ENCODE results near the gene CAVIN1.
"Not testable (repeated sequence)": the region's sequence is repeated elsewhere in the genome, so short reads cannot be mapped to it uniquely, and the experiment has no call there.

Gene CAVIN1

DNA sequence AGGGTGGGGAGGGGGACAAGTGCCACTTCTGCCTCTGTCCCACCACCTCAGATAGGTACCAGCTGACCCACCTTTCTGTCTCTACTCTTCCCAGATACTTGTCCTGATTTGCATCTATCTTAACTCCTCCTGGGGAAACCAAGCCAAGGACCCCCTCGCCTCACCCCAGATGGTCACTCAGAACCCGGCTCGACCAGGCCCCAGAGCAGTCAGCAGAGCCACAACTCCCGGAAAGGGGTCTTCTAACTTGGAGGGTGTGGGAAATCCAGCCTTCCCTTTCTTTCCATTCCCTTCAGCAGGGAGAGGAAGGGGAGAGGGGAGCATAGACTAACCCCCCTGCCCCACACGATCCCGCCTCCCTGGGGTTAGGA lies 1.9 kb downstream of the CAVIN1 start:
- peaks cover 13% of the 10 kb centered on the region for H3K27me3 ChIP-seq (ENCODE audit: insufficient read depth, low read length, poor library complexity)
- no peaks in the 10 kb centered on the region for H4K20me1 ChIP-seq (ENCODE audit: insufficient read depth, low read length)
- H3K4me1 ChIP-seq (ENCODE audit: insufficient read depth, low read length), result no peaks in the 10 kb centered on the region
- no peak for DNase-seq
- no peak for ATAC-seq (ENCODE audit: insufficient read depth, low read depth)
- no peak overlapping the region for H3K4me2 ChIP-seq (ENCODE audit: insufficient read depth, low read length)
- H3K9ac ChIP-seq (ENCODE audit: low read depth, low read length), result no peak overlapping the region
- H3K79me2 ChIP-seq (ENCODE audit: insufficient read depth, low read length), result no peaks in the 10 kb centered on the region
- TF ChIP-seq, protein P1, sequence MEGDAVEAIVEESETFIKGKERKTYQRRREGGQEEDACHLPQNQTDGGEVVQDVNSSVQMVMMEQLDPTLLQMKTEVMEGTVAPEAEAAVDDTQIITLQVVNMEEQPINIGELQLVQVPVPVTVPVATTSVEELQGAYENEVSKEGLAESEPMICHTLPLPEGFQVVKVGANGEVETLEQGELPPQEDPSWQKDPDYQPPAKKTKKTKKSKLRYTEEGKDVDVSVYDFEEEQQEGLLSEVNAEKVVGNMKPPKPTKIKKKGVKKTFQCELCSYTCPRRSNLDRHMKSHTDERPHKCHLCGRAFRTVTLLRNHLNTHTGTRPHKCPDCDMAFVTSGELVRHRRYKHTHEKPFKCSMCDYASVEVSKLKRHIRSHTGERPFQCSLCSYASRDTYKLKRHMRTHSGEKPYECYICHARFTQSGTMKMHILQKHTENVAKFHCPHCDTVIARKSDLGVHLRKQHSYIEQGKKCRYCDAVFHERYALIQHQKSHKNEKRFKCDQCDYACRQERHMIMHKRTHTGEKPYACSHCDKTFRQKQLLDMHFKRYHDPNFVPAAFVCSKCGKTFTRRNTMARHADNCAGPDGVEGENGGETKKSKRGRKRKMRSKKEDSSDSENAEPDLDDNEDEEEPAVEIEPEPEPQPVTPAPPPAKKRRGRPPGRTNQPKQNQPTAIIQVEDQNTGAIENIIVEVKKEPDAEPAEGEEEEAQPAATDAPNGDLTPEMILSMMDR (IDR thresholded peaks at IDR 0.05; ENCODE audit: borderline replicate concordance, extremely low read depth, low read length, poor library complexity, severe bottlenecking), result no peak
- TF ChIP-seq EZH2 (IDR thresholded peaks at IDR 0.05; ENCODE audit: borderline replicate concordance, low read depth, low read length, severe bottlenecking), result no peak
- H3K4me3 ChIP-seq (ENCODE audit: low read depth in 1 of 2, low read length in 2 of 2), result no peak overlapping the region
- H3K36me3 ChIP-seq (ENCODE audit: insufficient read depth, low read length), result no peaks in the 10 kb centered on the region
- H3K27ac ChIP-seq (ENCODE audit: low read length), result no peak overlapping the region
- no peaks in the 10 kb centered on the region for H3K9me3 ChIP-seq (ENCODE audit: insufficient read depth, low read length, severe bottlenecking)
- H2AFZ ChIP-seq (ENCODE audit: low read depth, low read length), result no peak overlapping the region

DNA sequence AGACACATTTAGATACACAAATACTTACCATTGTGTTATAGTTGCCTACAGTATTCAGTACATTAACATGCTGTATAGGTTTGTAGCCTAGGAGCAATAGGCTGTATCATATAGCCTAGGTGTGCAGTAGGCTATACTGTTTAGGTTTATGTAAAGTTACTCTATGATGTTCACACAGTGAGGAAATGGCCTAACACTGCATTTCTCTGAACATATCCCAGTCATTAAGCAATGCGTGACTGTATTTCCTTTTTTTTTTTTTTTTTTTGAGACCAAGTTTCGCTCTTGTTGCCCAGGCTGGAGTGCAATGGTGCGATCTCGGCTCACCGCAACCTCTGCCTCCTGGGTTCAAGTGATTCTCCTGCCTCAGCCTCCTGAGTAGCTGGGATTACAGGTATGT lies 5.1 kb downstream of the CAVIN1 start:
- not testable (repeated sequence) for H3K4me2 ChIP-seq (ENCODE audit: insufficient read depth, low read length); H3K27ac ChIP-seq (ENCODE audit: low read length); H3K9ac ChIP-seq (ENCODE audit: low read depth, low read length); H2AFZ ChIP-seq (ENCODE audit: low read depth, low read length); H3K4me3 ChIP-seq (ENCODE audit: low read depth in 1 of 2, low read length in 2 of 2); H3K79me2 ChIP-seq (ENCODE audit: insufficient read depth, low read length); H3K9me3 ChIP-seq (ENCODE audit: insufficient read depth, low read length, severe bottlenecking); H4K20me1 ChIP-seq (ENCODE audit: insufficient read depth, low read length); H3K36me3 ChIP-seq (ENCODE audit: insufficient read depth, low read length); ATAC-seq (ENCODE audit: insufficient read depth, low read depth); DNase-seq
- Histone ChIP-seq H3K4me1 (ENCODE audit: insufficient read depth, low read length) (peaks cover 17% of the 10 kb centered on the region), H3K27me3 (ENCODE audit: insufficient read depth, low read length, poor library complexity) (peaks cover 13% of the 10 kb centered on the region)

DNA sequence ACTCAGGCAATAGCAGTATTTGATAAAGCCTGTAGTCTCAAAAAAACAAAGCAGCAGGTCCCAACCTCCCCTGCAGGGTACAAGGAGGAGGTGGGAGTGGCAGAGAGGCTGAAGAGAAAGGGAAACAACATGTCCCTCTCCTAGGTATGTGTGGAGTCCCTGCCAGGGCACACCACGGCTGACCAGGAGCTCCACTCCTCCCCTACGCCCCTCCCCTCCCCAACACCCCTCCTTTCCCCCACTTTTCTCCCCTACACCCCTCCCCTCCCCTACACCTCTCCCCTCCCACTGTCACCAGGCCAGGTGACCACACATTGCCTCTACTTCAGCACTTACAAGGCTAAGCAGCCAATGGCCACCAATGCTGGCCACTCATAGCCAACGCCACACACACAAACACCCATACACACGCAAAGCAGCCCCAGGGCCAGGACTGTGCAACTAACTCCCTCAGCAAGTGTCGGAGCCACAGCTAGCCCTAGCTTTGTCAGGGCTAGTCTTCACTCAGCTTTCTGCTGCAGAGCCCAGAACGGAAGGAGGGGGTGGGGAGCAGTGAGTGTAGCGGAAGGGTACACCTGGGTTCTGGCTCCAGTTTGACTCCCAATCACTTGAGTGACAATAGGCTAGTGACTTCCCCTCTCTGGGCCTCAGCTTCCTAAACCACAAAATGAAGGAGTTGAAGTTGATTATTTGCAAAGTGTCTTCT lies 8.2 kb downstream of the CAVIN1 start:
- Histone ChIP-seq H3K9me3 (ENCODE audit: insufficient read depth, low read length, severe bottlenecking) (no peaks in the 10 kb centered on the region), H3K4me3 (ENCODE audit: low read depth in 1 of 2, low read length in 2 of 2) (peak overlapping the region in 1 of 2 experiments; percentile 17; a peak in 1 of 4 replicates), H2AFZ (ENCODE audit: low read depth, low read length) (peak overlapping the region; percentile 53), H4K20me1 (ENCODE audit: insufficient read depth, low read length) (no peaks in the 10 kb centered on the region), H3K9ac (ENCODE audit: low read depth, low read length) (peak overlapping the region; percentile 23), H3K4me1 (ENCODE audit: insufficient read depth, low read length) (peaks cover 17% of the 10 kb centered on the region), H3K36me3 (ENCODE audit: insufficient read depth, low read length) (no peaks in the 10 kb centered on the region), H3K27ac (ENCODE audit: low read length) (peak overlapping the region; percentile 65), H3K79me2 (ENCODE audit: insufficient read depth, low read length) (no peaks in the 10 kb centered on the region), H3K27me3 (ENCODE audit: insufficient read depth, low read length, poor library complexity) (peaks cover 5% of the 10 kb centered on the region), H3K4me2 (ENCODE audit: insufficient read depth, low read length) (peak overlapping the region; percentile 56)
- TF ChIP-seq, protein P1 (IDR thresholded peaks at IDR 0.05; ENCODE audit: borderline replicate concordance, extremely low read depth, low read length, poor library complexity, severe bottlenecking), result no peak
- TF ChIP-seq EZH2 (IDR thresholded peaks at IDR 0.05; ENCODE audit: borderline replicate concordance, low read depth, low read length, severe bottlenecking), result no peak
- peak; percentile 99 for ATAC-seq (ENCODE audit: insufficient read depth, low read depth)
- peak; percentile 90 for DNase-seq

DNA sequence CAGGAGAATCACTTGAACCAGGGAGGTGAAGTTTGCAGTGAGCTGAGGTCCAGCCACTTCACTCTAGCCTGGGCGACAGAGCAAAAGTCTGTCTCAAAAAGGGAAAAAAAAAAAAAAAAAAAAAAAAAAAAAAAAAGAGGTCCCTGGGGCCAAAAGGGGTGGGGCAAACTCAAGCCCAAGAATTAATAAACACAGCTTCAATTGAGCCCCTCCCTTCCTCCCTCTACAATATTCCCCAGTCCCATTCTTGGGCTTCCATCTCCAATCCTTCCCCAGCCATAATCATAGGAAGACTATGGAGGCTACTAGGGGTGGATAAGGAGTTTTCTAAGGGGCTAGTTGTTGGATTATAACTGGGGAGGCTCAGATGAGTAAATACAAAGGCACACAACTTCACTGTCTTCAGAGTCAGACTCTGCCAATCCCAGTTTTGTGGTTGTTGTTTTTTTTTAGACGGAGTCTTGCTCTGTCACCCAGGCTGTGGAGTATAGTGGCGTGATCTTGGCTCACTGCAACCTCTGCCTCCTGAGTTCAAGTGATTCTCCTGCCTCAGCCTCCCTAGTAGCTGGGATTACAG lies 9.5 kb downstream of the CAVIN1 start:
- TF ChIP-seq EZH2 (IDR thresholded peaks at IDR 0.05; ENCODE audit: borderline replicate concordance, low read depth, low read length, severe bottlenecking), result no peak
- TF ChIP-seq, protein P1 (IDR thresholded peaks at IDR 0.05; ENCODE audit: borderline replicate concordance, extremely low read depth, low read length, poor library complexity, severe bottlenecking), result no peak
- Histone ChIP-seq H3K79me2 (ENCODE audit: insufficient read depth, low read length) (no peaks in the 10 kb centered on the region), H3K27me3 (ENCODE audit: insufficient read depth, low read length, poor library complexity) (peaks cover 8% of the 10 kb centered on the region), H3K4me3 (ENCODE audit: low read depth in 1 of 2, low read length in 2 of 2) (no peak overlapping the region), H3K4me1 (ENCODE audit: insufficient read depth, low read length) (peaks cover 17% of the 10 kb centered on the region), H3K9me3 (ENCODE audit: insufficient read depth, low read length, severe bottlenecking) (no peaks in the 10 kb centered on the region), H3K27ac (ENCODE audit: low read length) (no peak overlapping the region), H3K9ac (ENCODE audit: low read depth, low read length) (no peak overlapping the region), H2AFZ (ENCODE audit: low read depth, low read length) (no peak overlapping the region), H4K20me1 (ENCODE audit: insufficient read depth, low read length) (no peaks in the 10 kb centered on the region), H3K4me2 (ENCODE audit: insufficient read depth, low read length) (no peak overlapping the region), H3K36me3 (ENCODE audit: insufficient read depth, low read length) (no peaks in the 10 kb centered on the region)
- no peak for ATAC-seq (ENCODE audit: insufficient read depth, low read depth)
- DNase-seq, result no peak

Data from DND-41 (cell line).